Mucosa of descending colon (tissue), 3 donors: ENCODE measurements around the gene CNKSR1. TPM values are rescaled to one million over a fixed set of nuclear protein-coding genes. Genes with fewer than 3 reads are reported as not detected.

ENCODE experiments used
- ATAC-seq: fragments of 200-7000 bp; cut with Tn5 transposase; one replicate; pipeline ENCODE4 v1.9.1; 2020; ENCODE audit warnings: mild to moderate bottlenecking, moderate library complexity
- DNase-seq, 3 donors: peaks; one replicate each; pipeline ENCODE4 v3.0.0-alpha.2; 2020
- H3K36me3 ChIP-seq: fragments of 200-600 bp; one replicate; pipeline ENCODE4 v1.8.0; 2021; ENCODE audit warnings: low read depth, mild to moderate bottlenecking
- H3K4me1 ChIP-seq: fragments of 200-600 bp; one replicate; pipeline ENCODE4 v1.8.0; 2021; ENCODE audit warnings: low read depth, mild to moderate bottlenecking
- H3K4me3 ChIP-seq: fragments of 200-600 bp; one replicate; pipeline ENCODE4 v1.8.0; 2021; ENCODE audit warnings: mild to moderate bottlenecking
- H3K9me3 ChIP-seq: fragments of 200-600 bp; one replicate; pipeline ENCODE4 v1.8.0; 2021; ENCODE audit warnings: mild to moderate bottlenecking
- CTCF ChIP-seq: fragments of 200-600 bp; IDR thresholded peaks from one replicate; pipeline ENCODE4 v1.8.0; 2022; ENCODE audit warnings: antibody characterized with exemption, mild to moderate bottlenecking
- intact Hi-C, 2 donors: fragments of 100-400 bp; cut with DNase I in 1 of 2; cut with micrococcal nuclease in 1 of 2; formaldehyde crosslinking; loops; one replicate each; pipeline versions ENCODE4 v1.11.0 to v1.11.1; 2022; cut with DNase I, micrococcal nuclease
- long read RNA-seq, 2 donors: library from polyadenylated mRNA; unstranded; transcript quantifications; one replicate each; pipeline ENCODE4 v2.0.0, GENCODE V29; 2019 to 2021
- total RNA-seq, 3 donors: library from RNA; stranded (reverse); fragmentation: NEBNext Ultra II Directional in 2 of 3; extraction: Animal tissue kit (Norgen Biotek cat#: 25700) in 2 of 3; gene quantifications; one replicate each; pipeline versions ENCODE4 v1.2.1 to v1.2.4, GENCODE V29; 2021 to 2023
- donor health status: DM: no; HTN: no; CAD: no; lungs with moderate emphysema.
- donor health status: DM: no; HTN: no; CAD: no.
- donor health status: DM: no; HTN: yes; CAD: no.

Gene CNKSR1
- total RNA-seq = 10 to 100 TPM; 19.6 to 65.7 (median 38.6) TPM
- long read RNA-seq, donor 1, partial matches to known transcripts = 5 of 14 reads
- long read RNA-seq, donor 1, other reads (novel, unspliced or antisense) = 7 of 14 reads
- long read RNA-seq, donor 2, partial matches to known transcripts = 0 of 8 reads
- long read RNA-seq, donor 2, other reads (novel, unspliced or antisense) = 5 of 8 reads

GRCh38 chr1:26177182-26177684 lies at the start of gene CNKSR1:
Gene CNKSR1, plus strand, starts transcription at chr1:26177491. Its CDS starts 57 bp downstream, at chr1:26177548.
- Histone ChIP-seq H3K9me3 (no peaks in the 10 kb centered on the region), H3K4me3 (no peak within 1 kb of the TSS), H3K4me1 (no peaks in the 10 kb centered on the region), H3K36me3 (peaks cover 7% of the 10 kb centered on the region)
- intact Hi-C loops = no loop called here
- peak; percentile 90 to 92 (median 92) for DNase-seq
- TF ChIP-seq CTCF = no peak
- ATAC-seq = peak; percentile 98

GRCh38 chr1:26129778-26130177 lies 47.5 kb upstream of the CNKSR1 start:
- Histone ChIP-seq H3K4me3 (no peak overlapping the region), H3K4me1 (peaks cover 2% of the 10 kb centered on the region), H3K9me3 (no peaks in the 10 kb centered on the region), H3K36me3 (no peaks in the 10 kb centered on the region)
- DNase-seq = no peak
- TF ChIP-seq CTCF = no peak
- intact Hi-C loops = no loop called here
- ATAC-seq = no peak

GRCh38 chr1:26130695-26131094 lies 46.6 kb upstream of the CNKSR1 start:
- H3K36me3 ChIP-seq = no peaks in the 10 kb centered on the region
- no peak for ATAC-seq
- no peak overlapping the region for H3K4me3 ChIP-seq
- TF ChIP-seq CTCF = no peak
- no peaks in the 10 kb centered on the region for H3K4me1 ChIP-seq
- no peaks in the 10 kb centered on the region for H3K9me3 ChIP-seq
- DNase-seq = no peak
- intact Hi-C loops = no loop called here

- DNase-seq = peak in 1 of 3 donors; percentile 48
- H3K36me3 ChIP-seq = no peaks in the 10 kb centered on the region
- no peaks in the 10 kb centered on the region for H3K4me1 ChIP-seq
- peak; percentile 57 for ATAC-seq
- H3K9me3 ChIP-seq = no peaks in the 10 kb centered on the region
- H3K4me3 ChIP-seq = no peak overlapping the region
- TF ChIP-seq CTCF = no peak
- intact Hi-C loops = no loop called here
Observed at GRCh38 chr1:26132128-26132833, 45.0 kb upstream of the CNKSR1 start.

GRCh38 chr1:26132834-26133167 lies 44.5 kb upstream of the CNKSR1 start:
- intact Hi-C loops = no loop called here
- no peaks in the 10 kb centered on the region for H3K36me3 ChIP-seq
- H3K4me3 ChIP-seq = no peak overlapping the region
- no peak for DNase-seq
- TF ChIP-seq CTCF = no peak
- H3K9me3 ChIP-seq = no peaks in the 10 kb centered on the region
- no peaks in the 10 kb centered on the region for H3K4me1 ChIP-seq
- no peak for ATAC-seq
